Epithelial cell of esophagus (primary cell): ENCODE measurements around the gene MRPL14.

Experiments
- DNase-seq: peaks from one replicate; pipeline ENCODE4 v3.0.0; 2010; ENCODE audit warnings: low read depth
- H3K4me3 ChIP-seq: 2 replicates; pipeline ENCODE4 v1.5.1; 2011; ENCODE audit warnings: mild to moderate bottlenecking, low read length, control low read depth
- TF ChIP-seq, protein P1 (sequence below): IDR thresholded peaks from 2 replicates; pipeline ENCODE4 v1.5.1; 2011; ENCODE audit warnings: low read depth, mild to moderate bottlenecking, low read length, control low read depth, inconsistent platforms; ENCODE audit not compliant: insufficient read depth; ENCODE audit errors: missing control alignments

The MRPL14 gene

DNA sequence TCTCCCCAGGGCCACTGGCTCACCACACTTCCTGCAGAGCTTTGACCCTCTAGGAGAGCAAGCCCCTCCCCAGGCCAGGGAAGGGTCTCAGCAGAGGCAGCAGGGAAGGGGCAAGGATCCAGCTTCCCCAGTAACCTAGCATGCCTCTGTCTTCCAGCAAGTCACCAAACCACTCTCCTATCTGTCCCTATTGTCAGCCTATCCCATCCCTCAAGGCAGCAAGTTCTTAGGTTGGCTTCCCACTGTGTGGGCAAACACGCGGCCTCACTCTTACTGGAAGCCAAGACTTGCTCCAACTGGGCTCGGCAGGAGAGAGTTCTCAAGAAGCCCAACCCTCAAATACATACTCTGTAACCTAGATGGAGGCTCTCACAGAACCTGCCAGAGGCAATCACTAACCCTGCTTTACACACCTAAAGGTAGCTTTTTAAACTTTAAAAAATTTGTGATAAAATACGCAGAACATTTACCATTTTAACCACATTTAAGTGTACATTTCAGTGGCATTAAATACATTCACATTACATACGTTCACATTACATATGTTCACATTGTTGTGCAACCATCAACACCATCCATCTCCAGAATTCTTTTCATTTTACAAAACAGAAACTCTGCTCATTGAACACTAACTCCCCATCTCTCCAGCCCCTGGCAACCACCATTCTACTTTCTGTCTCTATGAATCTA is 58.5 kb downstream of the MRPL14 start:
- TF ChIP-seq, protein P1, sequence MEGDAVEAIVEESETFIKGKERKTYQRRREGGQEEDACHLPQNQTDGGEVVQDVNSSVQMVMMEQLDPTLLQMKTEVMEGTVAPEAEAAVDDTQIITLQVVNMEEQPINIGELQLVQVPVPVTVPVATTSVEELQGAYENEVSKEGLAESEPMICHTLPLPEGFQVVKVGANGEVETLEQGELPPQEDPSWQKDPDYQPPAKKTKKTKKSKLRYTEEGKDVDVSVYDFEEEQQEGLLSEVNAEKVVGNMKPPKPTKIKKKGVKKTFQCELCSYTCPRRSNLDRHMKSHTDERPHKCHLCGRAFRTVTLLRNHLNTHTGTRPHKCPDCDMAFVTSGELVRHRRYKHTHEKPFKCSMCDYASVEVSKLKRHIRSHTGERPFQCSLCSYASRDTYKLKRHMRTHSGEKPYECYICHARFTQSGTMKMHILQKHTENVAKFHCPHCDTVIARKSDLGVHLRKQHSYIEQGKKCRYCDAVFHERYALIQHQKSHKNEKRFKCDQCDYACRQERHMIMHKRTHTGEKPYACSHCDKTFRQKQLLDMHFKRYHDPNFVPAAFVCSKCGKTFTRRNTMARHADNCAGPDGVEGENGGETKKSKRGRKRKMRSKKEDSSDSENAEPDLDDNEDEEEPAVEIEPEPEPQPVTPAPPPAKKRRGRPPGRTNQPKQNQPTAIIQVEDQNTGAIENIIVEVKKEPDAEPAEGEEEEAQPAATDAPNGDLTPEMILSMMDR: no peak
- DNase-seq: no peak

DNA sequence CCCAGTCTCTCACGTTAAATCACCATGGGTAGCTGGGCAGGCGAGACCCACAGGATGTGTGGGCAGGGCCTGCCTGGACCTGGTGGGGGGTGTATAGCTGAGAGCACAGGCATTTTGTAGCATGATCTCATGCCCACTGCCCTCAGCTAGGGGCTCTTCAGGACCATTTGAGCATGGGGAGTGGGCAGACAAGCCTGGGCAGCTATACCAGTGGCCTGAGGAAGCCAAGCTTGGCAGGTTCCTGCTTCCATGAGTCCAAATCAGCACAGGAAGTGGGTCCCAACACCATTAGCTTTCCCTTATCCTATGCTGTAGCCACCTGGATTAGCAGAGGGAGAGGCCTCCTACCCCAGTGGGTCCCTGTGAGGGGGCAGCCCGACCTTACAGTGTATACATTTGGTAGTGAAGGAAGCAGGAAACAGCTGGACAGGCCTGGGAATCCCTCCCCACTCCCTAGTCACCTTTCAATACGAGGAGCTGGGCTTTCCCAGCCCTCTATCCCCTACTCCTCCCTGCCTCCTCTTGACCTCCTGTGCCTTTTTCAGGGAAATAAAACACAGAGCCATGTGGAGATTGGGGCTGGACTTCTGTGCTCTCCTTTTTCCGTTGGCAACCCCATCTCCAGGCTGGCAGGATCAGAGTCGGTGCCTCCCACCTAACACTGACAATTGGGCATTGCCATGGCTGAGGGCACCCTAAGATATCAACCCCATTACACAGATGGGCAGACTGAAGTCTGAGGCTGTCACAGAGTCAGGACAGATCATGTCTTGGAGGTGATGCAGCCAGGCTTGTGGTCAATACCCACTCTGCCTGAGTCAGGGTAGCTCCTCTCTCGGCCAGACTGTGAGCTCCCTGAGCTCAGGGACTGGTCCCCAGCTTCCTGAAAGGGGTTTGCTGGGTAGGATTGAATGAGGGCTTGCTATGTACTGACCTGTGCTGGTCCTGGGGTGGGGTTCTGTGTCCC is 59.8 kb downstream of the MRPL14 start:
- TF ChIP-seq, protein P1: no peak
- no peak overlapping the region for H3K4me3 ChIP-seq
- no peak for DNase-seq

More for the DNA sequence above, 58.5 kb downstream of the MRPL14 start:
- H3K4me3 ChIP-seq: no peak overlapping the region

DNA sequence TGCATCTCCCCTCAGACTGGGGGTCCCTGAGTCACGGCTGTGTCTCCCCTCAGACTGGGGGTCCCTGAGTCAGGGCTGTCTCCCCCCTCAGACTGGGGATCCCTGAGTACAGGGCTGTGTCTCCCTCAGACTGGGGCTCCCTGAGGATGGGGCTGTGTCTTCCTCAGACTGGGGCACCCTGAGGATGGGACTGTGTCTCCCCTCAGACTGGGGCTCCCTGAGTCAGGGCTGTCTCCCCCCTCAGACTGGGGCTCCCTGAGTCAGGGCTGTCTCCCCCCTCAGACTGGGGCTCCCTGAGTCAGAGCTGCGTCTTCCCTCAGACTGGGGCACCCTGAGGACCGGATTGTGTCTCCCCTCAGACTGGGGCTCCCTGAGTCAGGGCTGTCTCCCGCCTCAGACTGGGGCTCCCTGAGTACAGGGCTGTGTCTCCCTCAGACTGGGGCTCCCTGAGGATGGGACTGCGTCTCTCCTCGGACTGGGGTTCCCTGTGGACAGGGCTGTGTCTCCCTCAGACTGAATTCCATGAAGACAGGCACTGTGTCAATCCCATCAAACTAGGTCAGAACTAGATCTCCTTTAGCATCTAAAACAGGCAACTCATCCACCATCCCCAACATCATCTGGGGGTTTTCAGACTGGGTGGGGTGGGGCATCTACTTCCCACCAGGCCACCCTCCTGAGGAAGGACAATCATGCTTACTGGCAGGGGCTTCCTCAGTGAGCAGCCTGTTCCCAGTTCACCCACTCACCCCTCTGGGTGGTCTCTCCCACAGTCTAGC is 60.7 kb downstream of the MRPL14 start:
- TF ChIP-seq, protein P1: no peak
- H3K4me3 ChIP-seq: no peak overlapping the region
- no peak for DNase-seq

DNA sequence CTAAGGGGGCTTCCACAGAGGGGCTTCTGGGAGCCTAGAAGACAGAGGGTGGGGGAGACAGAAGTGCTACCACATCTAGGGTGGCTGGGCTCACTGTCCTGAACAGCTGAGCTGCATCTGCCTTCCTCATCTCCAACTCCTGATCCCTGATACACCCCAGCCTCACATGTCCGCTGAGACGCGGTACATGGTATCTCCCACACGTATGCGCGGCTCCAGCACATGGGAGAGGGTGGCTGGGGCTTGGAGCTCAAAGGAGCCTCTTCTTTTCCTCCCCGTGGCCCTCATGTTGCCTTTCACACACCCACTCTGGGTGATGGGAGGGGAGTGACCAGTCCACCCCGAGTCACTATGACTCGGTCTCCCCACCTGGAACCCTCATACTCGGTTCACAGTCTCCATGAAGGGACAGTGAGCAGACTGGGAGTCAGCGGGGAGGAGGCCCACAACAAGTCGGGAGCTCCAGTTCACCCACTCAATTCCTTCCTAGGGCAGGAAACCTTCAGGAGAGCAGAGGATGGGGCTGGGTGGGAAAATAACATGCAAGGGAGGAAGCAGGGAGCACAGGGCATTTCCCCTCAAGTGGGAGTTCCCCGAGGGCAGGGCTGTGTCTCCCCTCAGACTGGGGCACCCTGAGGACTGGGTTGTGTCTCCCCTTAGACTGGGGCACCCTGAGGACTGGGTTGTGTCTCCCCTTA is 61.7 kb downstream of the MRPL14 start:
- TF ChIP-seq, protein P1: no peak

DNA sequence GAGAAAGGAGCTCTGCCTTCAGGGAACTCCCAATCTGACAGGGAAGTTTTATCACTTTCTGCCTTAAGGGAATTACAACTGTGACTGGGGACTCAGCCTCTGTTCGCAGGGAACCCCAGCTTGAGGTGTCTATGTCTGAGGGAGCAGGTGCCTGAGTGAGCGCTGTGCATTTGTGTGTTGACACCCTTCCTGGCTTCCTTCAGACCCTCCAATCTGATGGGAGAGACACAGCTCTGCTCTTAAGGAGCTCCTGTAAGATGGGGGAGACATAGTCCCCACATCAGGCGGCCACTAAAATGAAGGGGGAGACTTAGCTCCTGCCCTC is 62.3 kb downstream of the MRPL14 start:
- TF ChIP-seq, protein P1: no peak
- no peak for DNase-seq
- H3K4me3 ChIP-seq: no peak overlapping the region

More for the DNA sequence above, 61.7 kb downstream of the MRPL14 start:
- DNase-seq: no peak
- H3K4me3 ChIP-seq: no peak overlapping the region
